ENCODE measurements around the gene CEBPA. TPM values are rescaled to one million over a fixed set of nuclear protein-coding genes. Genes with fewer than 3 reads are reported as not detected.
A peak's percentile ranks its signal among the peaks of the same experiment; 100 is the strongest.

CEBPA gene
- total RNA-seq, 1 donor from 2014 or later = 0.45 TPM

- no peak overlapping the region for H3K4me3 Mint-ChIP-seq (ENCODE audit: unreplicated experiment)
- TF ChIP-seq EZH2 (IDR thresholded peaks at IDR 0.05; ENCODE audit: insufficient read depth, low read length) (no peak), CTCF (IDR thresholded peaks at IDR 0.05; ENCODE audit: insufficient read depth, low read depth, low read length) (no peak)
Observed at GRCh38 chr19:33329060-33329459, 26.7 kb upstream of the CEBPA start.

GRCh38 chr19:33325920-33326319 lies 23.6 kb upstream of the CEBPA start:
- Mint-ChIP-seq H3K4me1 (ENCODE audit: low read depth, unreplicated experiment) (no peaks in the 10 kb centered on the region), H3K36me3 (ENCODE audit: low read depth, unreplicated experiment) (no peaks in the 10 kb centered on the region), H3K27ac (ENCODE audit: unreplicated experiment) (no peak overlapping the region), H3K27me3 (ENCODE audit: low read depth, unreplicated experiment) (peaks cover 14% of the 10 kb centered on the region), H3K4me3 (ENCODE audit: unreplicated experiment) (no peak overlapping the region), H3K9me3 (ENCODE audit: unreplicated experiment) (peaks cover 16% of the 10 kb centered on the region)
- Histone ChIP-seq H2AFZ (ENCODE audit: low read depth, low read length) (no peak overlapping the region), H3K27ac (ENCODE audit: low read depth, low read length) (no peak overlapping the region), H3K36me3 (ENCODE audit: insufficient read depth, low read length) (no peaks in the 10 kb centered on the region), H3K4me1 (ENCODE audit: insufficient read depth, low read length) (no peaks in the 10 kb centered on the region), H3K9me3 (ENCODE audit: insufficient read depth, low read depth, low read length) (no peaks in the 10 kb centered on the region), H3K27me3 (ENCODE audit: insufficient read depth, low read length) (no peaks in the 10 kb centered on the region), H3K4me2 (ENCODE audit: low read length) (no peak overlapping the region), H3K9ac (ENCODE audit: low read length) (no peak overlapping the region), H3K4me3 (ENCODE audit: insufficient read depth, low read depth, low read length) (no peak overlapping the region), H4K20me1 (ENCODE audit: insufficient read depth, low read length) (no peaks in the 10 kb centered on the region), H3K79me2 (ENCODE audit: insufficient read depth, low read length) (no peaks in the 10 kb centered on the region)
- FAIRE-seq = no peak
- DNase-seq (ENCODE audit: low read depth) = peak; percentile 19
- no peak for TF ChIP-seq CTCF (IDR thresholded peaks at IDR 0.05; ENCODE audit: insufficient read depth, low read depth, low read length)
- TF ChIP-seq EZH2 (IDR thresholded peaks at IDR 0.05; ENCODE audit: insufficient read depth, low read length) = no peak

More at GRCh38 chr19:33329060-33329459, 26.7 kb upstream of the CEBPA start:
- Mint-ChIP-seq H3K9me3 (ENCODE audit: unreplicated experiment) (peaks cover 9% of the 10 kb centered on the region), H3K27ac (ENCODE audit: unreplicated experiment) (no peak overlapping the region), H3K4me1 (ENCODE audit: low read depth, unreplicated experiment) (no peaks in the 10 kb centered on the region), H3K36me3 (ENCODE audit: low read depth, unreplicated experiment) (no peaks in the 10 kb centered on the region), H3K27me3 (ENCODE audit: low read depth, unreplicated experiment) (peaks cover 12% of the 10 kb centered on the region)
- Histone ChIP-seq H3K4me3 (ENCODE audit: insufficient read depth, low read depth, low read length) (no peak overlapping the region), H4K20me1 (ENCODE audit: insufficient read depth, low read length) (no peaks in the 10 kb centered on the region), H3K27me3 (ENCODE audit: insufficient read depth, low read length) (no peaks in the 10 kb centered on the region), H3K36me3 (ENCODE audit: insufficient read depth, low read length) (no peaks in the 10 kb centered on the region), H3K4me1 (ENCODE audit: insufficient read depth, low read length) (no peaks in the 10 kb centered on the region), H2AFZ (ENCODE audit: low read depth, low read length) (no peak overlapping the region), H3K4me2 (ENCODE audit: low read length) (no peak overlapping the region), H3K9me3 (ENCODE audit: insufficient read depth, low read depth, low read length) (no peaks in the 10 kb centered on the region), H3K79me2 (ENCODE audit: insufficient read depth, low read length) (no peaks in the 10 kb centered on the region), H3K27ac (ENCODE audit: low read depth, low read length) (no peak overlapping the region), H3K9ac (ENCODE audit: low read length) (no peak overlapping the region)
- FAIRE-seq = no peak
- DNase-seq (ENCODE audit: low read depth) = no peak

GRCh38 chr19:33324628-33325027 lies 22.3 kb upstream of the CEBPA start:
- Histone ChIP-seq H4K20me1 (ENCODE audit: insufficient read depth, low read length) (no peaks in the 10 kb centered on the region), H3K36me3 (ENCODE audit: insufficient read depth, low read length) (no peaks in the 10 kb centered on the region), H2AFZ (ENCODE audit: low read depth, low read length) (no peak overlapping the region), H3K9ac (ENCODE audit: low read length) (no peak overlapping the region), H3K4me2 (ENCODE audit: low read length) (no peak overlapping the region), H3K79me2 (ENCODE audit: insufficient read depth, low read length) (no peaks in the 10 kb centered on the region), H3K9me3 (ENCODE audit: insufficient read depth, low read depth, low read length) (no peaks in the 10 kb centered on the region), H3K27ac (ENCODE audit: low read depth, low read length) (no peak overlapping the region), H3K4me3 (ENCODE audit: insufficient read depth, low read depth, low read length) (no peak overlapping the region), H3K4me1 (ENCODE audit: insufficient read depth, low read length) (no peaks in the 10 kb centered on the region), H3K27me3 (ENCODE audit: insufficient read depth, low read length) (no peaks in the 10 kb centered on the region)
- TF ChIP-seq CTCF (IDR thresholded peaks at IDR 0.05; ENCODE audit: insufficient read depth, low read depth, low read length) (no peak), EZH2 (IDR thresholded peaks at IDR 0.05; ENCODE audit: insufficient read depth, low read length) (no peak)
- Mint-ChIP-seq H3K27me3 (ENCODE audit: low read depth, unreplicated experiment) (peaks cover 14% of the 10 kb centered on the region), H3K4me3 (ENCODE audit: unreplicated experiment) (no peak overlapping the region), H3K27ac (ENCODE audit: unreplicated experiment) (no peak overlapping the region), H3K36me3 (ENCODE audit: low read depth, unreplicated experiment) (no peaks in the 10 kb centered on the region), H3K4me1 (ENCODE audit: low read depth, unreplicated experiment) (no peaks in the 10 kb centered on the region), H3K9me3 (ENCODE audit: unreplicated experiment) (peaks cover 20% of the 10 kb centered on the region)
- DNase-seq (ENCODE audit: low read depth) (no peak), FAIRE-seq (no peak)

Measured in astrocyte (in vitro differentiated cells and primary cell).